H1 (cell line): ENCODE measurements around the gene LRRC46. TPM values are rescaled to one million over a fixed set of nuclear protein-coding genes. Genes with fewer than 3 reads are reported as not detected.

Source experiments
- CTCF ChIA-PET: fragments of 300-600 bp; sonication (Branson Sonifier 250); formaldehyde crosslinking; loops from one replicate; lab custom pipeline; 2021; ENCODE audit not compliant: partially characterized antibody; lab: Charles Lee
- POLR2A ChIA-PET: fragments of 300-600 bp; sonication (Branson Sonifier 250); formaldehyde crosslinking; loops from one replicate; lab custom pipeline; 2021; ENCODE audit warnings: inconsistent platforms; ENCODE audit not compliant: partially characterized antibody; lab: Charles Lee
- DNase-seq, 2 experiments: peaks; one replicate each; pipeline versions ENCODE4 v3.0.0 to v3.0.0-alpha.2; 2010 to 2022; ENCODE audit warnings: low spot score in 2 of 2, low read depth in 1 of 2, mixed read lengths in 1 of 2
- FAIRE-seq: peaks from 2 replicates; lab custom pipeline; 2011; peaks lifted over from hg19 to GRCh38; lab: Jason Lieb, UNC
- H2AFZ ChIP-seq: 2 replicates; pipeline ENCODE4 v1.8.1; 2012; ENCODE audit warnings: low read length, inconsistent platforms
- H2AK5ac ChIP-seq: 2 replicates; pipeline ENCODE4 v1.6.1; 2013; ENCODE audit warnings: low read depth, low read length
- H2BK120ac ChIP-seq: replicated peaks from 2 replicates; pipeline ENCODE3; 2013; ENCODE audit warnings: low read depth, low read length, inconsistent platforms
- H2BK12ac ChIP-seq: 2 replicates; pipeline ENCODE4 v1.6.1; 2013; ENCODE audit warnings: low read depth, low read length
- H2BK15ac ChIP-seq: 2 replicates; pipeline ENCODE4 v1.6.1; 2013; ENCODE audit warnings: low read length
- H2BK20ac ChIP-seq: 2 replicates; pipeline ENCODE4 v1.6.1; 2013; ENCODE audit warnings: low read length
- H2BK5ac ChIP-seq: 2 replicates; pipeline ENCODE4 v1.6.1; 2013; ENCODE audit warnings: low read depth, low read length
- H3K14ac ChIP-seq: 2 replicates; pipeline ENCODE4 v1.6.1; 2013; ENCODE audit warnings: inconsistent platforms; ENCODE audit not compliant: insufficient read length
- H3K18ac ChIP-seq: 2 replicates; pipeline ENCODE4 v1.6.1; 2013; ENCODE audit warnings: low read length; ENCODE audit errors: extremely low read depth
- H3K23ac ChIP-seq: 2 replicates; pipeline ENCODE4 v1.6.1; 2013; ENCODE audit warnings: inconsistent platforms; ENCODE audit not compliant: insufficient read length
- H3K23me2 ChIP-seq: 2 replicates; pipeline ENCODE4 v1.6.1; 2013; ENCODE audit warnings: low read depth, low read length
- H3K27ac ChIP-seq: 2 replicates; pipeline ENCODE4 v1.6.1; 2011; ENCODE audit warnings: low read depth, low read length, inconsistent platforms
- H3K27me3 ChIP-seq, 4 experiments: replicated peaks in 1 of 4; 1 replicate in 1 of 4; 2 replicates in 3 of 4; pipeline versions ENCODE4 v1.6.1 to v1.8.1; 2011 to 2013; ENCODE audit warnings: low read length in 3 of 4, mild to moderate bottlenecking in 3 of 4, inconsistent platforms in 2 of 4, mixed read lengths in 2 of 4, moderate library complexity in 1 of 4; ENCODE audit not compliant: control insufficient read depth in 3 of 4, insufficient read depth in 3 of 4; ENCODE audit errors: extremely low read depth in 1 of 4
- H3K36me3 ChIP-seq, 4 experiments: 2 replicates each; pipeline versions ENCODE4 v1.6.1 to v1.8.1; 2011 to 2013; ENCODE audit warnings: mild to moderate bottlenecking in 4 of 4, low read length in 3 of 4, moderate library complexity in 2 of 4, control low read depth in 1 of 4, inconsistent platforms in 1 of 4; ENCODE audit not compliant: insufficient read depth in 4 of 4, control insufficient read depth in 2 of 4
- H3K4ac ChIP-seq: replicated peaks from 2 replicates; pipeline ENCODE3; 2013; ENCODE audit warnings: low read length, low read depth, mixed read lengths, inconsistent platforms; ENCODE audit not compliant: insufficient read length
- H3K4me1 ChIP-seq, 4 experiments: replicated peaks in 1 of 4; 1 replicate in 1 of 4; 2 replicates in 3 of 4; pipeline versions ENCODE4 v1.6.1 to v1.8.1; 2011 to 2013; ENCODE audit warnings: low read length in 3 of 4, inconsistent platforms in 2 of 4, mixed read lengths in 1 of 4; ENCODE audit not compliant: insufficient read depth in 4 of 4, control insufficient read depth in 3 of 4
- H3K4me2 ChIP-seq, 2 experiments: 2 replicates each; pipeline versions ENCODE4 v1.6.1 to v1.8.1; 2011 to 2013; ENCODE audit warnings: low read depth in 2 of 2, low read length in 2 of 2, control low read depth in 1 of 2, inconsistent platforms in 1 of 2, mild to moderate bottlenecking in 1 of 2; ENCODE audit not compliant: insufficient read depth in 1 of 2
- H3K4me3 ChIP-seq, 4 experiments: fragments of 200-600, 300-600 bp in 1 of 4; sonication (generic), shearing (Covaris generic), sonication (Bioruptor Twin) in 1 of 4; 2 replicates each; pipeline versions ENCODE4 v1.5.1 to v1.8.1; 2011 to 2016; ENCODE audit warnings: low read length in 4 of 4, low read depth in 3 of 4, control low read depth in 2 of 4, inconsistent platforms in 2 of 4, mild to moderate bottlenecking in 2 of 4, mixed read lengths in 1 of 4, moderate library complexity in 1 of 4; ENCODE audit not compliant: insufficient read depth in 2 of 4; ENCODE audit errors: extremely low read depth in 1 of 4
- H3K56ac ChIP-seq: replicated peaks from 2 replicates; pipeline ENCODE3; 2013; ENCODE audit warnings: low read depth, mild to moderate bottlenecking, mixed read lengths, low read length, inconsistent platforms; ENCODE audit not compliant: insufficient read length
- H3K79me1 ChIP-seq: 2 replicates; pipeline ENCODE4 v1.6.1; 2013; ENCODE audit warnings: low read depth, low read length, control low read depth
- H3K79me2 ChIP-seq, 2 experiments: 2 replicates each; pipeline versions ENCODE4 v1.6.1 to v1.8.1; 2012 to 2013; ENCODE audit warnings: low read length in 2 of 2, mild to moderate bottlenecking in 2 of 2, inconsistent platforms in 1 of 2; ENCODE audit not compliant: insufficient read depth in 2 of 2, control insufficient read depth in 1 of 2
- H3K9ac ChIP-seq, 4 experiments: replicated peaks in 1 of 4; 1 replicate in 1 of 4; 2 replicates in 3 of 4; pipeline versions ENCODE4 v1.6.1 to v1.8.1; 2011 to 2013; ENCODE audit warnings: low read depth in 3 of 4, low read length in 3 of 4, control low read depth in 2 of 4, mild to moderate bottlenecking in 2 of 4, moderate library complexity in 2 of 4, inconsistent platforms in 1 of 4; ENCODE audit errors: extremely low read depth in 1 of 4
- H3K9me3 ChIP-seq, 2 experiments: 2 replicates each; pipeline versions ENCODE4 v1.6.1 to v1.8.1; 2012 to 2013; ENCODE audit warnings: mild to moderate bottlenecking in 2 of 2, moderate library complexity in 2 of 2, control low read depth in 1 of 2, inconsistent platforms in 1 of 2, low read depth in 1 of 2, low read length in 1 of 2, mixed read lengths in 1 of 2; ENCODE audit not compliant: insufficient read depth in 2 of 2
- H4K20me1 ChIP-seq, 2 experiments: replicated peaks in 1 of 2; 2 replicates each; pipeline versions ENCODE3 to v1.8.1; 2011 to 2013; ENCODE audit warnings: inconsistent platforms in 2 of 2, low read length in 2 of 2, mild to moderate bottlenecking in 1 of 2; ENCODE audit not compliant: insufficient read depth in 2 of 2, control insufficient read depth in 1 of 2
- H4K5ac ChIP-seq: 2 replicates; pipeline ENCODE4 v1.6.1; 2013; ENCODE audit warnings: low read length, low read depth, mixed read lengths, inconsistent platforms; ENCODE audit not compliant: insufficient read length
- H4K8ac ChIP-seq: 2 replicates; pipeline ENCODE4 v1.8.0; 2013; ENCODE audit warnings: mild to moderate bottlenecking, moderate library complexity, low read length, inconsistent platforms; ENCODE audit not compliant: insufficient read depth; ENCODE audit errors: extremely low read depth
- H4K91ac ChIP-seq: replicated peaks from 2 replicates; pipeline ENCODE3; 2013; ENCODE audit warnings: low read length, mixed read lengths, inconsistent platforms; ENCODE audit not compliant: insufficient read length
- KDM1A ChIP-seq: fragments of 200-600, 300-600 bp; sonication (generic); IDR thresholded peaks from 2 replicates; pipeline ENCODE4 v1.7.1; 2016; ENCODE audit warnings: mild to moderate bottlenecking, low read length, borderline replicate concordance
- PHF8 ChIP-seq: fragments of 200-600 bp; sonication (generic); conservative IDR thresholded peaks from 2 replicates; pipeline ENCODE4 v1.7.1; 2012; ENCODE audit warnings: low read depth, mild to moderate bottlenecking, inconsistent platforms, low read length, moderate library complexity
- POLR2A ChIP-seq, 2 experiments: IDR thresholded peaks; 1 replicate in 1 of 2; 2 replicates in 1 of 2; pipeline ENCODE4 v1.6.1; 2011; ENCODE audit warnings: low read depth in 2 of 2, low read length in 2 of 2, mild to moderate bottlenecking in 2 of 2; ENCODE audit errors: control extremely low read depth in 1 of 2
- POU5F1 ChIP-seq: IDR thresholded peaks from 2 replicates; pipeline ENCODE4 v1.6.1; 2011; ENCODE audit warnings: low read depth, mild to moderate bottlenecking, low read length, moderate library complexity
- SUZ12 ChIP-seq: fragments of 200-600 bp; sonication (generic); IDR thresholded peaks from 2 replicates; pipeline ENCODE4 v1.6.1; 2012; ENCODE audit warnings: mild to moderate bottlenecking, inconsistent platforms, low read length, moderate library complexity, mixed read lengths
- TAF1 ChIP-seq: IDR thresholded peaks from 2 replicates; pipeline ENCODE4 v1.6.1; 2011; ENCODE audit warnings: mild to moderate bottlenecking, low read depth, low read length
- TBP ChIP-seq: IDR thresholded peaks from 2 replicates; pipeline ENCODE4 v1.6.1; 2011; ENCODE audit warnings: low read depth, low read length, improper control_type of control experiment
- YY1 ChIP-seq: IDR thresholded peaks from 2 replicates; pipeline ENCODE4 v1.6.1; 2011; ENCODE audit warnings: low read depth, mild to moderate bottlenecking, low read length
- ZNF274 ChIP-seq: IDR thresholded peaks from 2 replicates; pipeline ENCODE4 v1.7.0; 2012; ENCODE audit warnings: low read length, borderline replicate concordance; ENCODE audit errors: extremely low read depth
- WGBS, 2 experiments: shearing (Covaris generic) in 1 of 2; methylation state at CpG; one replicate each; pipeline versions ENCODE4 v1.1.6 to v1.1.7; 2013 to 2015; ENCODE audit warnings: low lambda C conversion rate in 2 of 2, mixed read lengths in 2 of 2, inconsistent platforms in 1 of 2, low coverage in 1 of 2, missing lambda C conversion rate in 1 of 2; ENCODE audit not compliant: insufficient replicate concordance in 2 of 2, insufficient coverage in 1 of 2, insufficient read length in 1 of 2; ENCODE audit errors: extremely low coverage in 1 of 2, missing lambda C conversion rate in 1 of 2; 5-methylcytosine and 5-hydroxymethylcytosine counted together
- polyA plus RNA-seq, 7 experiments: library from polyadenylated mRNA; depleted of rRNA in 3 of 7; stranded (reverse) in 5 of 7; unstranded in 2 of 7; fragments of >200 nt in 5 of 7; fragments of 200-250 nt in 2 of 7; gene quantifications; 1 replicate in 5 of 7; 2 replicates in 1 of 7; 4 replicates in 1 of 7; pipeline versions ENCODE4 v1.2.1 to v1.2.3, GENCODE V29; 2011 to 2013; ENCODE audit warnings: missing spikeins in 2 of 7, mixed read lengths in 2 of 7
- total RNA-seq: library from RNA; stranded (reverse); fragmentation: NEBNext Ultra II Directional; extraction: Animal tissue kit (Norgen Biotek cat#: 25700); gene quantifications from 2 replicates; pipeline ENCODE4 v1.2.1, GENCODE V29; 2021

Gene LRRC46
- total and polyA plus RNA-seq, 2 of the 8 experiments (the other 6 are each of a cell fraction or from before 2014, with no cell fraction given), result 0.18 TPM; not detected in 1

GRCh38 chr17:47791025-47791424 lies 40.4 kb upstream of the LRRC46 start:
- no peaks in the 10 kb centered on the region for H4K20me1 ChIP-seq
- H2BK15ac ChIP-seq, result no peak overlapping the region
- no peak for TF ChIP-seq YY1
- no peak for TF ChIP-seq POU5F1
- TF ChIP-seq SUZ12, result no peak
- TF ChIP-seq ZNF274, result no peak
- TF ChIP-seq PHF8, result no peak
- TF ChIP-seq KDM1A, result no peak
- no peak for TF ChIP-seq TBP
- no peak for TF ChIP-seq POLR2A (IDR thresholded peaks at IDR 0.05; ENCODE audit: control extremely low read depth in 1 of 2, low read depth in 2 of 2, low read length in 2 of 2)
- no peak for TF ChIP-seq TAF1
- TF ChIP-seq, all 59 proteins: peak for 0
- no peak overlapping the region for H3K4ac ChIP-seq
- no peak overlapping the region for H4K91ac ChIP-seq
- DNase-seq (no peak), FAIRE-seq (no peak)
- H2BK20ac ChIP-seq, result no peak overlapping the region
- H3K4me3 ChIP-seq, result no peak overlapping the region
- H2AK5ac ChIP-seq, result no peak overlapping the region
- no peak overlapping the region; a peak in 1 of 4 replicates for H3K4me2 ChIP-seq
- 77% methylated on average over 3 of the region's 3 CpGs; no CpG with 5 or more reads in 1 of the 2 experiments for WGBS, 2 experiments
- no peaks in the 10 kb centered on the region for H3K9me3 ChIP-seq
- no peaks in the 10 kb centered on the region for H3K79me2 ChIP-seq
- CTCF ChIA-PET, result interaction anchor here (2.1 kb wide), 1 partner anchor 10 kb away, joined by 10 read pairs; no protein-coding TSS in a partner anchor
- H2AFZ ChIP-seq, result no peak overlapping the region
- H3K9ac ChIP-seq, result no peak overlapping the region
- no peak overlapping the region for H3K27ac ChIP-seq
- no peak overlapping the region for H2BK12ac ChIP-seq
- peaks cover 0 to 3% (median 2%) of the 10 kb centered on the region in 4 experiments; a peak in 3 of 7 replicates for H3K4me1 ChIP-seq
- H2BK120ac ChIP-seq, result no peak overlapping the region
- H3K18ac ChIP-seq, result no peak overlapping the region
- POLR2A ChIA-PET, result interaction anchor here (0.6 to 1.0 kb wide), 2 partner anchors 11 to 282 kb away, joined by 3 to 4 read pairs; no protein-coding TSS in a partner anchor
- no peaks in the 10 kb centered on the region for H3K36me3 ChIP-seq
- H3K27me3 ChIP-seq, result peaks cover 6 to 33% (median 26%) of the 10 kb centered on the region in 4 experiments
- H3K23ac ChIP-seq, result no peak overlapping the region
- peaks cover 5% of the 10 kb centered on the region for H3K23me2 ChIP-seq
- H4K8ac ChIP-seq, result no peak overlapping the region
- H3K14ac ChIP-seq, result no peak overlapping the region
- no peak overlapping the region for H4K5ac ChIP-seq
- no peaks in the 10 kb centered on the region for H3K79me1 ChIP-seq
- no peak overlapping the region for H2BK5ac ChIP-seq
- H3K56ac ChIP-seq, result no peak overlapping the region
